Vagina (tissue), 2 donors: ENCODE data around the gene FGFR3.

ENCODE experiments used
- CTCF ChIP-seq, 3 experiments: fragments of 450-650 bp in 2 of 3; fragments of 200-600 bp in 1 of 3; sonication (generic) in 1 of 3; IDR thresholded peaks; one replicate each; pipeline ENCODE4 v1.5.1; 2017 to 2019; ENCODE audit warnings: antibody characterized with exemption in 3 of 3, mild to moderate bottlenecking in 2 of 3, moderate library complexity in 2 of 3
- POLR2AphosphoS5 ChIP-seq, 2 donors: sonication (generic); formaldehyde crosslinking; IDR thresholded peaks; one replicate each; pipeline ENCODE4 v1.9.0; 2017; ENCODE audit warnings: antibody characterized with exemption in 2 of 2, mild to moderate bottlenecking in 2 of 2, low read depth in 1 of 2; ENCODE audit not compliant: insufficient read depth in 1 of 2

GRCh38 chr4:1832690-1833089, 39.6 kb downstream of the FGFR3 start:
- no peak for TF ChIP-seq CTCF (IDR thresholded peaks at IDR 0.05)
- no peak for TF ChIP-seq POLR2AphosphoS5 (IDR thresholded peaks at IDR 0.05; ENCODE audit: insufficient read depth in 1 of 2, low read depth in 1 of 2)
